K562 (cell line): ENCODE data around the gene GIGYF2. TPM values are rescaled to one million over a fixed set of nuclear protein-coding genes. Genes with fewer than 3 reads are reported as not detected.

ENCODE experiments used
- ATAC-seq: fragments of 200-7000 bp; cut with Tn5 transposase; 3 replicates; pipeline ENCODE4 v1.9.1; 2020; ENCODE audit warnings: moderate library complexity
- BruUV-seq: library from RNA; stranded (reverse); fragments of 400-500 nt; replicated peaks from 2 replicates; lab custom pipeline; 2021; lab: Mats Ljungman, UMichigan
- CTCF ChIA-PET: fragments of 300-600 bp; formaldehyde crosslinking; extraction: SDS; loops from one replicate; lab custom pipeline; 2021; ENCODE audit warnings: low intra/inter-chr PET ratio; lab: Yijun Ruan, JAX
- POLR2A ChIA-PET: fragments of 300-600, 350-650 bp; sonication (Branson Sonifier 250); formaldehyde crosslinking; extraction: SDS; loops from one replicate; lab custom pipeline; 2021; ENCODE audit warnings: antibody characterized with exemption, inconsistent platforms; lab: Yijun Ruan, JAX
- DNase-seq, 4 experiments: peaks; one replicate each; pipeline versions ENCODE4 v3.0.0 to v3.0.0-alpha.2; 2011 to 2018; ENCODE audit warnings: low spot score in 3 of 4, mixed read lengths in 3 of 4; ENCODE audit errors: extremely low read depth in 1 of 4
- FAIRE-seq: peaks from 2 replicates; lab custom pipeline; 2011; peaks lifted over from hg19 to GRCh38; lab: Jason Lieb, UNC
- H2AFZ ChIP-seq: 2 replicates; pipeline ENCODE4 v1.6.0; 2011; ENCODE audit warnings: low read depth, low read length, control low read depth, inconsistent platforms
- H3K27ac ChIP-seq: fragments of 200-600 bp; 3 replicates; pipeline ENCODE4 v1.8.0; 2011; ENCODE audit warnings: low read depth, mild to moderate bottlenecking, control low read depth, inconsistent platforms, low read length, moderate library complexity, mixed read lengths; ENCODE audit errors: extremely low read depth
- H3K27me3 ChIP-seq, 2 experiments: fragments of 300-600 bp in 1 of 2; 2 replicates in 1 of 2; 3 replicates in 1 of 2; pipeline versions ENCODE4 v1.6.0 to v1.8.0; 2011; ENCODE audit warnings: inconsistent platforms in 2 of 2, low read length in 2 of 2, mild to moderate bottlenecking in 1 of 2, mixed read lengths in 1 of 2, moderate library complexity in 1 of 2; ENCODE audit not compliant: control insufficient read depth in 2 of 2, insufficient read depth in 2 of 2
- H3K36me3 ChIP-seq: fragments of 300-600 bp; 3 replicates; pipeline ENCODE4 v1.8.0; 2011; ENCODE audit warnings: mild to moderate bottlenecking, low read length, inconsistent platforms; ENCODE audit not compliant: control insufficient read depth, insufficient read depth
- H3K4me1 ChIP-seq, 2 experiments: fragments of 200-600 bp in 1 of 2; replicated peaks in 1 of 2; 2 replicates in 1 of 2; 3 replicates in 1 of 2; pipeline versions ENCODE4 v1.5.1 to v1.8.0; 2011; ENCODE audit warnings: inconsistent platforms in 2 of 2, low read length in 2 of 2, mild to moderate bottlenecking in 1 of 2, mixed read lengths in 1 of 2, moderate library complexity in 1 of 2; ENCODE audit not compliant: control insufficient read depth in 2 of 2, insufficient read depth in 2 of 2
- H3K4me2 ChIP-seq: 2 replicates; pipeline ENCODE4 v1.6.1; 2011; ENCODE audit warnings: low read length, control low read depth, inconsistent platforms, mixed read lengths; ENCODE audit not compliant: insufficient read depth
- H3K4me3 ChIP-seq: fragments of 200-600 bp; sonication (generic), shearing (Covaris generic); 2 replicates; pipeline ENCODE4 v1.5.1; 2016; ENCODE audit warnings: control low read depth, inconsistent platforms
- H3K79me2 ChIP-seq: fragments of 200-600 bp; 3 replicates; pipeline ENCODE4 v1.8.0; 2011; ENCODE audit warnings: low read length, inconsistent platforms; ENCODE audit not compliant: control insufficient read depth, insufficient read depth
- H3K9ac ChIP-seq, 2 experiments: 2 replicates each; pipeline versions ENCODE4 v1.6.0 to v1.6.1; 2011; ENCODE audit warnings: low read depth in 2 of 2, low read length in 2 of 2, control low read depth in 1 of 2, inconsistent platforms in 1 of 2, mild to moderate bottlenecking in 1 of 2, mixed read lengths in 1 of 2; ENCODE audit not compliant: insufficient read depth in 1 of 2
- H3K9me1 ChIP-seq: one replicate; pipeline ENCODE4 v1.6.0; 2011; ENCODE audit warnings: inconsistent platforms, mild to moderate bottlenecking, low read length, moderate library complexity; ENCODE audit not compliant: control insufficient read depth, insufficient read depth
- H3K9me3 ChIP-seq: replicated peaks from 2 replicates; pipeline ENCODE4 v1.5.1; 2011; ENCODE audit warnings: low read depth, low read length, inconsistent platforms; ENCODE audit not compliant: control insufficient read depth, insufficient read depth
- H4K20me1 ChIP-seq: replicated peaks from 2 replicates; pipeline ENCODE4 v1.6.1; 2011; ENCODE audit warnings: low read length, inconsistent platforms, mixed read lengths; ENCODE audit not compliant: control insufficient read depth, insufficient read depth
- BRD4 ChIP-seq: fragments of 200-600 bp; sonication (generic); IDR thresholded peaks from 2 replicates; pipeline ENCODE4 v1.6.1; 2017; ENCODE audit warnings: inconsistent platforms
- RAD21 ChIP-seq, 2 experiments: fragments of 250-450 bp in 1 of 2; fragments of 450-650 bp in 1 of 2; sonication (Bioruptor Pico) in 1 of 2; formaldehyde crosslinking in 1 of 2; IDR thresholded peaks in 1 of 2; conservative IDR thresholded peaks in 1 of 2; 2 replicates each; pipeline versions ENCODE4 v1.4.0 to v1.8.0; 2020 to 2022; ENCODE audit warnings: mild to moderate bottlenecking in 2 of 2, moderate library complexity in 1 of 2
- RB1 ChIP-seq: fragments of 450-650 bp; IDR thresholded peaks from 2 replicates; pipeline ENCODE4 v1.6.1; 2017; ENCODE audit warnings: low read depth, mild to moderate bottlenecking
- YY1 ChIP-seq, 3 experiments: IDR thresholded peaks; 2 replicates each; pipeline ENCODE4 v1.6.1; 2011; ENCODE audit warnings: low read length in 2 of 3, mild to moderate bottlenecking in 2 of 3, moderate library complexity in 2 of 3, borderline replicate concordance in 1 of 3, control low read depth in 1 of 3, low read depth in 1 of 3; ENCODE audit not compliant: insufficient read depth in 3 of 3, insufficient replicate concordance in 2 of 3, control insufficient read depth in 1 of 3, insufficient read length in 1 of 3; ENCODE audit errors: extremely low read depth in 1 of 3
- ZFP36 ChIP-seq: fragments of 150-350 bp; IDR thresholded peaks from 2 replicates; pipeline ENCODE4 v1.6.1; 2018; ENCODE audit warnings: low read length, low read depth; ENCODE audit not compliant: partially characterized antibody
- ZFX ChIP-seq: sonication (generic); formaldehyde crosslinking; IDR thresholded peaks from 2 replicates; pipeline ENCODE4 v1.8.0; 2022; ENCODE audit warnings: mild to moderate bottlenecking, missing genetic modification reagents, moderate library complexity
- ZNF124 ChIP-seq: sonication (generic); formaldehyde crosslinking; IDR thresholded peaks from 2 replicates; pipeline ENCODE4 v1.8.1; 2022; ENCODE audit warnings: missing genetic modification reagents
- ZNF143 ChIP-seq: sonication (generic); formaldehyde crosslinking; IDR thresholded peaks from 2 replicates; pipeline ENCODE4 v1.9.0; 2022; ENCODE audit warnings: mild to moderate bottlenecking, missing genetic modification reagents
- ZNF707 ChIP-seq: fragments of 250-450 bp; sonication (Bioruptor Pico); conservative IDR thresholded peaks from 2 replicates; pipeline ENCODE4 v1.8.0; 2022; ENCODE audit warnings: inconsistent platforms, mild to moderate bottlenecking, moderate library complexity
- WGBS: fragments of 100-300 bp; shearing (Covaris generic); methylation state at CpG from one replicate; pipeline ENCODE4 v1.1.6; 2016; ENCODE audit warnings: low coverage, mixed read lengths; ENCODE audit not compliant: insufficient coverage; ENCODE audit errors: missing lambda C conversion rate; 5-methylcytosine and 5-hydroxymethylcytosine counted together
- in situ Hi-C: fragments of 300-500 bp; cut with MboI; formaldehyde crosslinking; loops from 4 replicates; pipeline ENCODE4 v1.15.0; 2018; ENCODE audit warnings: inconsistent platforms, mixed read lengths
- intact Hi-C: fragments of 100-400 bp; cut with micrococcal nuclease; formaldehyde crosslinking; loops from 2 replicates; pipeline ENCODE4 v1.14.2; 2022
- polyA plus RNA-seq, 8 experiments: library from polyadenylated mRNA; depleted of rRNA in 4 of 8; stranded (reverse) in 5 of 8; unstranded in 3 of 8; fragments of >200 nt; fragmentation: Nextera tagmentation in 2 of 8; fragmentation: Illumina TruSeq in 1 of 8; extraction: Ambion mirVana in 2 of 8; extraction: Trizol in 1 of 8; gene quantifications; 2 replicates each; pipeline versions ENCODE4 v1.2.1 to v1.2.3, GENCODE V29; 2011 to 2014; ENCODE audit warnings: inconsistent platforms in 1 of 8, missing spikeins in 1 of 8
- total RNA-seq, 7 experiments: library from RNA; depleted of rRNA in 6 of 7; stranded (reverse); fragments of >200 nt in 6 of 7; fragmentation: Illumina TruSeq in 2 of 7; extraction: Trizol in 2 of 7; gene quantifications; 2 replicates each; pipeline versions ENCODE4 v1.2.1 to v1.2.3, GENCODE V29; 2011 to 2021; ENCODE audit warnings: low replicate concordance in 1 of 7
- TF ChIP-seq, protein P1 (sequence below): fragments of 250-450 bp; sonication (Bioruptor Pico); IDR thresholded peaks from 2 replicates; pipeline ENCODE4 v1.4.0; 2020
- TF ChIP-seq, protein P2 (sequence below): sonication (generic); formaldehyde crosslinking; IDR thresholded peaks from 2 replicates; pipeline ENCODE4 v1.5.0; 2020; ENCODE audit warnings: missing genetic modification reagents

GIGYF2 gene
- total and polyA plus RNA-seq, 9 of the 15 experiments (the other 6 are each of a cell fraction or from before 2014, with no cell fraction given) = 12.7 to 52.7 (median 34.9) TPM

DNA sequence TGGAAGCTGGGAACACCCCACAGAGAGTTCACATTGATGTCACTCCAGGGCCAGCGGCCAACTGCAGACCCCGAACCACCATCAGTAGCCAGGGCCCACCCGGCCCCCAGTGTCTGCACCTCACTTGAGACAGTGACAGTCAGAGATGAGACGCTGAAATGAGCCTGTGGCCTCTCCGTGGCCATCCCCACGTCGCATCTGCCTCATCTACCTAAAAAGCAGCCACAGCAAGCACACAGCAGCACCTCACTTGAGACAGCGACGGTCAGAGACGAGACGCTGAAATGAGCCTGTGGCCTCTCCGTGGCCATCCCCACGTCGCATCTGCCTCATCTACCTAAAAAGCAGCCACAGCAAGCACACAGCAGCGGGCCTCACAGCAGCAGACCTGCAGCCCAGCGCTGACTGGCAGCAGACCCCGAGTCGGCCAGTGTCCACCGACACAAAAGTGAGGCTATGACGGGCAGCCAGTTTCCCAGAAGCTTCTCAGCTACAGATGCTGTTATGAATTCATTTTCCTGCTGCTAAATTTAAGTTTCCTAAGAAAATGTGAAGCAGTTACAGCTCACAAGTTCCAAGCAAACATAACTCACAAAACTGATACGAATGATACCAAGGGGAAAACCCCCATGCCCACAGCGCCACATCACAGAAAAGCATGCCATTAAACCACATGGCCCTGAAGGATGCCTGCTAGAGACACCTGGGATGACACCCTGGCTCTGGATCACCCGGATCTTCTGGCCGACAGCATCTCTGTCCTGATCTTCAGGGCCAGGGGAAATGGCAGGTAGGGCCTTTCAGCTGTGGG, 200.7 kb downstream of the GIGYF2 start:
- H2AFZ ChIP-seq = no peak overlapping the region
- H3K36me3 ChIP-seq = no peaks in the 10 kb centered on the region
- no peaks in the 10 kb centered on the region for H3K79me2 ChIP-seq
- no peak overlapping the region for H3K9ac ChIP-seq
- 26% methylated on average over 19 of the region's 24 CpGs for WGBS
- no peak overlapping the region for H3K4me3 ChIP-seq
- intact Hi-C loops (no loop called here), in situ Hi-C loops (no loop called here)
- ChIA-PET CTCF (interaction anchor here (0.7 kb wide), 1 partner anchor 161 kb away, joined by 3 read pairs; no protein-coding TSS in a partner anchor), POLR2A (no interaction called here)
- peaks cover 0 to 8% of the 10 kb centered on the region in 2 experiments; a peak in 2 of 5 replicates for H3K4me1 ChIP-seq
- BruUV-seq = no TSS peak
- H3K27ac ChIP-seq = no peak overlapping the region
- no peaks in the 10 kb centered on the region for H3K9me1 ChIP-seq
- no peak for FAIRE-seq
- no peaks in the 10 kb centered on the region for H4K20me1 ChIP-seq
- no peak for DNase-seq
- no peak overlapping the region for H3K4me2 ChIP-seq
- no peaks in the 10 kb centered on the region for H3K9me3 ChIP-seq
- ATAC-seq = no peak
- H3K27me3 ChIP-seq = peaks cover 0 to 52% of the 10 kb centered on the region in 2 experiments; a peak in 2 of 5 replicates
- TF ChIP-seq ZNF124 (CRISPR knock-in tag) (no peak), RB1 (no peak), BRD4 (no peak), YY1 (IDR thresholded peaks at IDR 0.05; ENCODE audit: borderline replicate concordance in 1 of 3, control insufficient read depth in 1 of 3, extremely low read depth in 1 of 3, insufficient read depth in 3 of 3, insufficient read length in 1 of 3, insufficient replicate concordance in 2 of 3, low read depth in 1 of 3, low read length in 2 of 3) (no peak), ZFX (no peak), ZNF143 (CRISPR knock-in tag) (no peak), ZNF707 (CRISPR knock-in tag) (no peak), ZFP36 (no peak), RAD21 (CRISPR knock-in tag; conservative IDR thresholded peaks at IDR 0.05 in 1 of 2, IDR thresholded peaks at IDR 0.05 in 1 of 2) (no peak)
- TF ChIP-seq, protein P1, sequence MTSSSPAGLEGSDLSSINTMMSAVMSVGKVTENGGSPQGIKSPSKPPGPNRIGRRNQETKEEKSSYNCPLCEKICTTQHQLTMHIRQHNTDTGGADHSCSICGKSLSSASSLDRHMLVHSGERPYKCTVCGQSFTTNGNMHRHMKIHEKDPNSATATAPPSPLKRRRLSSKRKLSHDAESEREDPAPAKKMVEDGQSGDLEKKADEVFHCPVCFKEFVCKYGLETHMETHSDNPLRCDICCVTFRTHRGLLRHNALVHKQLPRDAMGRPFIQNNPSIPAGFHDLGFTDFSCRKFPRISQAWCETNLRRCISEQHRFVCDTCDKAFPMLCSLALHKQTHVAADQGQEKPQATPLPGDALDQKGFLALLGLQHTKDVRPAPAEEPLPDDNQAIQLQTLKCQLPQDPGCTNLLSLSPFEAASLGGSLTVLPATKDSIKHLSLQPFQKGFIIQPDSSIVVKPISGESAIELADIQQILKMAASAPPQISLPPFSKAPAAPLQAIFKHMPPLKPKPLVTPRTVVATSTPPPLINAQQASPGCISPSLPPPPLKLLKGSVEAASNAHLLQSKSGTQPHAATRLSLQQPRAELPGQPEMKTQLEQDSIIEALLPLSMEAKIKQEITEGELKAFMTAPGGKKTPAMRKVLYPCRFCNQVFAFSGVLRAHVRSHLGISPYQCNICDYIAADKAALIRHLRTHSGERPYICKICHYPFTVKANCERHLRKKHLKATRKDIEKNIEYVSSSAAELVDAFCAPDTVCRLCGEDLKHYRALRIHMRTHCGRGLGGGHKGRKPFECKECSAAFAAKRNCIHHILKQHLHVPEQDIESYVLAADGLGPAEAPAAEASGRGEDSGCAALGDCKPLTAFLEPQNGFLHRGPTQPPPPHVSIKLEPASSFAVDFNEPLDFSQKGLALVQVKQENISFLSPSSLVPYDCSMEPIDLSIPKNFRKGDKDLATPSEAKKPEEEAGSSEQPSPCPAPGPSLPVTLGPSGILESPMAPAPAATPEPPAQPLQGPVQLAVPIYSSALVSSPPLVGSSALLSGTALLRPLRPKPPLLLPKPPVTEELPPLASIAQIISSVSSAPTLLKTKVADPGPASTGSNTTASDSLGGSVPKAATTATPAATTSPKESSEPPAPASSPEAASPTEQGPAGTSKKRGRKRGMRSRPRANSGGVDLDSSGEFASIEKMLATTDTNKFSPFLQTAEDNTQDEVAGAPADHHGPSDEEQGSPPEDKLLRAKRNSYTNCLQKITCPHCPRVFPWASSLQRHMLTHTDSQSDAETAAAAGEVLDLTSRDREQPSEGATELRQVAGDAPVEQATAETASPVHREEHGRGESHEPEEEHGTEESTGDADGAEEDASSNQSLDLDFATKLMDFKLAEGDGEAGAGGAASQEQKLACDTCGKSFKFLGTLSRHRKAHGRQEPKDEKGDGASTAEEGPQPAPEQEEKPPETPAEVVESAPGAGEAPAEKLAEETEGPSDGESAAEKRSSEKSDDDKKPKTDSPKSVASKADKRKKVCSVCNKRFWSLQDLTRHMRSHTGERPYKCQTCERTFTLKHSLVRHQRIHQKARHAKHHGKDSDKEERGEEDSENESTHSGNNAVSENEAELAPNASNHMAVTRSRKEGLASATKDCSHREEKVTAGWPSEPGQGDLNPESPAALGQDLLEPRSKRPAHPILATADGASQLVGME (CRISPR knock-in tag) = no peak
- TF ChIP-seq, protein P2, sequence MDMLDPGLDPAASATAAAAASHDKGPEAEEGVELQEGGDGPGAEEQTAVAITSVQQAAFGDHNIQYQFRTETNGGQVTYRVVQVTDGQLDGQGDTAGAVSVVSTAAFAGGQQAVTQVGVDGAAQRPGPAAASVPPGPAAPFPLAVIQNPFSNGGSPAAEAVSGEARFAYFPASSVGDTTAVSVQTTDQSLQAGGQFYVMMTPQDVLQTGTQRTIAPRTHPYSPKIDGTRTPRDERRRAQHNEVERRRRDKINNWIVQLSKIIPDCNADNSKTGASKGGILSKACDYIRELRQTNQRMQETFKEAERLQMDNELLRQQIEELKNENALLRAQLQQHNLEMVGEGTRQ = no peak
